COLO829 (cell line): ENCODE results near the gene ARID3B.
"Not testable (repeated sequence)": the region's sequence is repeated elsewhere in the genome, so short reads cannot be mapped to it uniquely, and the experiment has no call there.

Experiments
- DNase-seq: peaks from one replicate; pipeline ENCODE4 v3.0.0; 2012; ENCODE audit warnings: low spot score

ARID3B gene

GRCh38 chr15:74621546-74621920, 80.5 kb downstream of the ARID3B start:
- DNase-seq: no peak

- no peak for DNase-seq
Measured at GRCh38 chr15:74621936-74622335, 80.9 kb downstream of the ARID3B start.

DNA sequence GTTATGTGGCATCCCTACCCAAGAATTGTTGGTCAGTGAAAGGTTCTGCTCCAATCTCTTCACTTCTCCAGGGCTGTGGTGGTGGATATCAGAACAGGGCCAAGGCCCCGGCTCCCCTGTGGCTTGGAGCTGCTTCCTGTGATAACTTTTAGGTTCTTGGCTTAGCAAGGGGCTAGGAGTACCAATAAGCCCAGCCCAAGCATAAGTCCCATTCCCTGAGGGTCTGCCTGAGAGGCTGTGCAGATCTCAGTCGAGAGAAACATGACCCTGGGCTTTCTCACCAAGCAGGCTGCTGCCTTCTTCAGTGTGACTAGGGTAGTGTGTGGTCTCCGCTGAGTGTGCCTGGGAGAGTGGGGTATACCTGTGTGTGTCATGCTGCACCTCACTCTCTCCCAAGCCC, 81.7 kb downstream of the ARID3B start:
- no peak for DNase-seq

GRCh38 chr15:74624020-74624602, 83.1 kb downstream of the ARID3B start:
- DNase-seq: no peak

GRCh38 chr15:74625693-74626092, 84.7 kb downstream of the ARID3B start:
- no peak for DNase-seq

- DNase-seq: no peak
Measured at GRCh38 chr15:74626336-74626735, 85.3 kb downstream of the ARID3B start.

GRCh38 chr15:74626752-74627692, 86.0 kb downstream of the ARID3B start:
- DNase-seq: no peak

- DNase-seq: no peak
Measured at GRCh38 chr15:74627766-74628165, 86.7 kb downstream of the ARID3B start.

GRCh38 chr15:74628199-74628598, 87.2 kb downstream of the ARID3B start:
- DNase-seq: no peak

- no peak for DNase-seq
Measured at GRCh38 chr15:74628949-74629348, 87.9 kb downstream of the ARID3B start.

DNA sequence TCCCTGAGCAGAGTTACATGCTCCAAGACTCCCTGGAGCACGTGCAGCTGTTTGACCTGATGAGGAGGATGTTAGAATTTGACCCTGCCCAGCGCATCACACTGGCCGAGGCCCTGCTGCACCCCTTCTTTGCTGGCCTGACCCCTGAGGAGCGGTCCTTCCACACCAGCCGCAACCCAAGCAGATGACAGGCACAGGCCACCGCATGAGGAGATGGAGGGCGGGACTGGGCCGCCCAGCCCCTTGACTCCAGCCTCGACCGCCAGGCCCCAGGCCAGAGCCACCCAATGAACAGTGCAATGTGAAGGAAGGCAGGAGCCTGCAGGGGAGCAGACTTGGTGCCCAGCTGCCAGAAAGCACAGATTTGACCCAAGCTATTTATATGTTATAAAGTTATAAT, 88.7 kb downstream of the ARID3B start:
- not testable (repeated sequence) for DNase-seq

- no peak for DNase-seq
Measured at GRCh38 chr15:74630284-74631086, 89.5 kb downstream of the ARID3B start.

DNA sequence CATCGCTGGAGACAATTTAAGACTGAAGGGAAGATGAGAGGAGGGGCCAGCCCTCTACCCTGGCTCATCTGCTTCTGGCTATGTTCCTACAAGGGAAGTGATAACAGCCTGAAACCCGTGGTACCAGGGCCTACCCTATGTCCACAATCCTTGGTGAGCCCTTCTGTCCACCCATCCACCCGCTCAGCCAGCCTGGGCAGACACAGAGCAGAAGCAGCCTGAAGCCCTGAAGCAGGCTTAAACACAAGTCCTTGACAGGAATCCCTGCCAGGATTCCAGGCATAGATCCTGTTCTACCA, 90.0 kb downstream of the ARID3B start:
- DNase-seq: no peak

DNA sequence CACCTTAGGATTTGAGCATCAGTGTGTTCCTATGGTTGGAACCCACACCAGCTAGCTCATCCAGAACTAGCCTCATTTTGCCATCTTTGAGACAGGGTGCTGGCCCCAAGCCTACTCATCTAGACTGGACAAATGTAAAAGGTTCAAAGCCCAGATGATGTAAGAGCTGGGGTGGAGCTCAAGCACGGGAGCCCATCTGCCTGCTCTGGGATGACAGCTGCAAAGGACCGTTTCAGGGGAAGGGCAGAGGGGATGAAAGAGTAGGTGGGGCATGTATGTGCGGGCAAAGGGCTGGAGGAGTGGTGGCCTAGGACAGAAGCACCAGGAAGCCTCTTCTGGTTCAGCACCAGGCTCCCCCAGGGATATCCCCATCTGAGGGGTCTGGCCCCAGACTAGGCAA, 90.4 kb downstream of the ARID3B start:
- DNase-seq: no peak

DNA sequence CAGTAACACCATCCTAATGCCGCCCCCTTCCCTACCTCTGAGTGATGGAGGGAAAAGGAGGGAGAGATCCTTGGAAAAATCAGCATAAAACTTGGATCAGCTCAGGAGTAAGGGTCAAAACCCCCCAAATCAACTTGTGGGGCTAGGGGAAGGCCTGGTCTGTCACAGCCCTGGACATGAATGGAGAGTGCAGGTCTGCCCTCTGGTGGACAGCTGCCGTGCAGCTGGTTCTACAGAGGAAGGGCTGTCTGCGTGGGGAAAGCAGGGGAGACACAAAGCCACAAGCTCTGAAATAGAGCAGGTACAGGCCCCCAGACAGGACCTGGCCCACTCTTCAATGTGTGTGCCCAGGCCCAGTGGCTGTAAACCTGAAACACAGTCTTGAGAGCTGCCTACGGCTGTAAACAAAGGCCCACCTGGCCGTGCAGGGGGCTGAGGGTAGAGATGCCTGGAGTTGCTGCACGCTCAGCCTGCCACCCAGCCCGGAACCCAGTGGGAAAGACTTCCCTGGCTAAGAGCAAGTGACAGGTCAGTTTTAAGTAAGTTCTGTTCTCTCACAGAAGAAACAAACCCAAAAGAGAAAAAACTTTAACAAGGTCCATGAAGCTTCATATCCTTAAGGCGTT, 91.0 kb downstream of the ARID3B start:
- peak; percentile 44 for DNase-seq

DNA sequence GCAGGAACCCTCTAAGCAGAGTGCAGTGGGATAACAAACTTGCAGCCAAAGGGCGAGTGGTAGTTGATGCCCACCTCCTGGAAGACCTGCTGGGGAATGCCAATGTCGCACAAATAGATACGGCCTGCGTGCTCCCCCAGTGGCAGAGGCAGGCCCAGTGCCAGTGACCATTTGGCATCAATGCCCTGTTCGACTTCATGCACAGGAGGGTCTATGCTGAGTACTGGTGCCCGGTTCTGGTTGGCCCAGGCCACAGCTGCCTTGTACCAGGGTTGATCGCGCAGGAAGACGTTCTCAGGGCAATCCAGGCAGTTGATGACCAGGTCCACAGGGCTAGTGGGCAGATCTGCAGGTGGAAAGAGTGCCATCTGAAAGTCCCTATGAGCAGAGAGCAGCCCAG, 91.6 kb downstream of the ARID3B start:
- no peak for DNase-seq

- DNase-seq: no peak
Measured at GRCh38 chr15:74633781-74634180, 92.8 kb downstream of the ARID3B start.

DNA sequence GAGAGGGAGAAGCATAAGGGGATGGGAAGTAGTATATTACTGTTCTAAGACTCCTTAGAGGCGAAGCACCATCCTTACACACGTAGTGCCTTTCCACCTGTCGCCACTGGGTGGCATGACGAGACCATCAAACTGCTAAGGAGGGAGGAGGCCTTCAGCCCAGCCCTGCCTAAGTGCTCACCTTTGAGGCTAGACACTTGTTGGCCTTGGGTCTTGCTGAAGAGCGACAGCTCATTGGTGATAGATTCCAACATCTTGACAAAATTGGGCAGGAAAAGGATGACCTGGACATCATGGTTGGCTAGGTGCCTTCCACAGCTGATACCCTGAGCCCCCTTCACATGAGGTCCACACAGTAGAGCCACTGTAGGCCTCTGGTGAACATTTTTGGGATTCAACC, 94.2 kb downstream of the ARID3B start:
- DNase-seq: peak; percentile 53

DNA sequence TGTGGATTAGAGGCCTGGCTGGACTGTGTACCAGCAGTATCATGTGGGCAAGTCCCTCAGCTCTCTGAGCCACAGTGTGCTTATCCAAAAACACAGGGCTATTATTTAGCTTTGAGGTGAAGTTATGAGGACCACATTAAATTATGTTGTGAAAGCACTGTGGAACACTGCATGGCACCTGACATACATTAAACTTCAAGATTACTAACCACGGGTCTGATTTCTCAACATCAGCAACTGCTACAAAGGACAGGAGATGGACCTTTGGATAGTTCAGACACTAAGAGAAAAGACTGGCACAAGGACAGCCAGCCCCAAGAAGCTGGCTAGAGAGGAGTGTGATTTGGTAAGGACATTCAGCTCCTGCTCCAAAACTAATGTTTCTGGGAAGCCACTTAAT, 96.0 kb downstream of the ARID3B start:
- no peak for DNase-seq

DNA sequence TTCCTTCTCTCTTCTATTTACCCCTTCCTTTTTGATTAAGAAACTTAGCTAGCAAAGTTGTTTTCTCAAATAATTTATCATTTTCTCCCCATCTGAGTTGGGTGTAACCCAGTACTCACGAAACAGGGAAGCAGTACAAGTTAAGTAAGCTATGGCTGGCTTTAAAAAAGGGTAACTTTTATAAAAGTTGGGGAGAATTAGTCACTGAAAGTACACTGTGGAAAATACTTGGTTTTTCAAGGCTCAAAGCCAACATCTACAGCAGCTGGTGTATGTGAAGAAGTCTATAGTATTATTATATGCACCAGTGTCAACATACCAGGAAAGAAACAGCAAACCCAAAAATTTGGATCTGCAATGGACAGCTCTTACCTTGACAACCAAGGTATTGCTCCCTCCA, 100.1 kb downstream of the ARID3B start:
- no peak for DNase-seq

DNA sequence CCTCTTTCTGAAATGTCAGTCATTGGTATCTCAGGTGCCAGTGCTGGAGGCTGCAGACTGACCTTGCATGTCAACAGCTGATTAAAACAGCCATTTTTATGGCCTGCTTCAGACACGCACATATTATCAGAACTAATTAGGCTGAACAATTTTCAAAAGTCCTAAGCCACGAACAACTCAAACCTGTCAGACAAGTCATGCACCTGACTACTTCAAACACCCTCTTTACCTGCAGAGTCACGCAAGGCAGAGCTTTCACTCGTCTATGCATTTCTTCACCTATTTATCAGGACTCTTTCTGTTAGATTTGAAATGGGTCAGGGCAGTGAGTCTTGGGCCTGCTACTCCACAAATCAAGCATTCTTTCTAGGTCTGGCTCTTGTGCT, 101.3 kb downstream of the ARID3B start:
- DNase-seq: no peak
